Gastrocnemius medialis (tissue), 4 donors: ENCODE results near the gene NRXN2.

ENCODE experiments used
- CTCF ChIP-seq, 5 experiments: fragments of 450-650 bp in 3 of 5; fragments of 200-600 bp in 2 of 5; sonication (generic) in 2 of 5; IDR thresholded peaks in 4 of 5; conservative IDR thresholded peaks in 1 of 5; 1 replicate in 4 of 5; 2 replicates in 1 of 5; pipeline ENCODE4 v1.5.1; 2016 to 2019; ENCODE audit warnings: antibody characterized with exemption in 5 of 5, mild to moderate bottlenecking in 3 of 5, moderate library complexity in 3 of 5
- POLR2A ChIP-seq, 2 donors: fragments of 450-650 bp; IDR thresholded peaks; one replicate each; pipeline ENCODE4 v1.6.1; 2017; ENCODE audit warnings: antibody characterized with exemption in 2 of 2, mild to moderate bottlenecking in 2 of 2, moderate library complexity in 2 of 2

- TF ChIP-seq CTCF (IDR thresholded peaks at IDR 0.05 in 4 of 5, conservative IDR thresholded peaks at IDR 0.05 in 1 of 5) (no peak), POLR2A (IDR thresholded peaks at IDR 0.05) (peak; percentile 73 to 74)
Observed at GRCh38 chr11:64745521-64746328, 22.7 kb upstream of the NRXN2 start.
